Activated CD4-positive, alpha-beta T cell treated with anti-CD3 and anti-CD28 coated beads, Interleukin-2, amount 50 U/mL, for 48 hours (primary cell): Measurements from ENCODE around the gene ACTR10.

Experiments
- DNase-seq, 2 experiments: peaks; one replicate each; pipeline ENCODE4 v3.0.0-alpha.2; 2020

ACTR10 gene

DNA sequence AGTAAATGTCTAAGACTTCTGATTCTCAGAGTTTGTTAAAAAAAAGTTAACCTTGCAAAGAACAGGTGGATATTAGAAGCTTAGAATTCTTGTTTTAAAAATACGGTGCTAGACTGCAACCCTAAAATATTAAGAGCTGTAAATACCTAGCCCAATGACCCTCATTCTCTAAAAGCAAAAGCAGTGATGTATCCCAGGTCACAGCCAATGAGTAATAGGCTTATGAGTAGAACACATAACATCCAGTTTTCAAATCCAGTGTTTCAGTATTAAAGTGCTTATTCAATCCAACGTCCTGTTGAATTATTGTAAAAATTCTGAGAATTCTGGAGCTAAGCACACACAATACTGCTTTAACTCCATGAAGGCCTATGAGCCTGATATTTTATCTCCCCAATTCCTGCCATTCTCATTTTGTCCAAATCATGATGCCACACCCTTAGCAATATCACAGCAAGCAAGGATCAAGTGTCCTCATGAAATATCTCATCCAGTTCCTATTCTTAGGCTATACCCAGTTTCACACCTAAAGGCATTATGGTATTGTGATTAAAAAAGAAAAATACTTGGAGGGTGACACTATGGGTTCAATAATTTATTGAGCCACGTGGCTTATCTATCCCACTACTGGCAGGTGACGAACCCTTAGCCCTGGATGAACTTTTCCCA, 83.1 kb downstream of the ACTR10 start:
- DNase-seq = no peak

DNA sequence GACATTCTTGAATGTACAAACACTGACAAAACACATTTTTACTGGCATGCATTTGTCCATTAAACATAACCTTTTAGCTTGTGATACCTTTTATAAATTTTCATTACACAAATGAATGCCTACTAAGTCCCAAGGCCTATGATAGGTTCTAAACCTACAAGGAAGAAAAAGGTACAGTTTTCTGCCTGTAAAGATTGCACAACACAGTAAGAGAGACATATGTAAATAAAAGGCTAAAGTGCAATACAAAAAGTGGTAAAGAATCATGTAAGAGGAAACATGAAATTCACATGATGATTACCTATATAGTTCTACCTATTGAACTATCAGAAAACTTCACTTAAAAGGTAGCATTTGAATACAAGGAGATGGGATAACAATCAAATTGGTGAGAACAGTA, 83.8 kb downstream of the ACTR10 start:
- DNase-seq = no peak

DNA sequence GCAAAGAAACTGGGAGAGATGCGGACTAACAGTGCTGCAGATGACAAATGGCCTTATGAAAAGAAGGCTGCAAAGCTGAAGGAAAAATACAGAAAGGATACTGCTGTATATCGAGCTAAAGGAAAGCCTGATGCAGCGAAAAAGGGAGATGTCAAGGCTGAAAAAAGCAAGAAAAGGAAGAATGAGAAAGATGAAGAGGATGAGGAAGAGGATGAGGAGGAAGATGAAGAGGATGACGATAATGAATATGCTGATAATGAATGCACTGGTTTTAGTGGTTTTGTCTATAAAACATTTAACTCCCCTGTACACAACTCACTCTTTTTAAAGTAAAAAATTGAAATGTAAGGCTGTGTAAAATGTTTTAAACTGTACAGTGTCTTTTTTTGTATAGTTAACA, 85.2 kb downstream of the ACTR10 start:
- DNase-seq = no peak
